Upper lobe of left lung (tissue), 4 donors: ENCODE data around the gene PSORS1C1.

Experiments used
- EP300 ChIP-seq, 4 donors: sonication (generic); formaldehyde crosslinking; IDR thresholded peaks; one replicate each; pipeline ENCODE4 v1.5.1; 2017; ENCODE audit warnings: antibody characterized with exemption in 4 of 4, control low read depth in 2 of 4
- POLR2A ChIP-seq, 4 donors: fragments of 450-650 bp; IDR thresholded peaks; one replicate each; pipeline ENCODE4 v1.5.1; 2016 to 2017; ENCODE audit warnings: antibody characterized with exemption in 4 of 4, mild to moderate bottlenecking in 2 of 4

GRCh38 chr6:31090973-31091364 lies 23.6 kb upstream of the PSORS1C1 start:
- TF ChIP-seq EP300 (IDR thresholded peaks at IDR 0.05) = no peak
- no peak for TF ChIP-seq POLR2A (IDR thresholded peaks at IDR 0.05)
